Measurements from ENCODE around the gene ELF4.

Gene ELF4

DNA sequence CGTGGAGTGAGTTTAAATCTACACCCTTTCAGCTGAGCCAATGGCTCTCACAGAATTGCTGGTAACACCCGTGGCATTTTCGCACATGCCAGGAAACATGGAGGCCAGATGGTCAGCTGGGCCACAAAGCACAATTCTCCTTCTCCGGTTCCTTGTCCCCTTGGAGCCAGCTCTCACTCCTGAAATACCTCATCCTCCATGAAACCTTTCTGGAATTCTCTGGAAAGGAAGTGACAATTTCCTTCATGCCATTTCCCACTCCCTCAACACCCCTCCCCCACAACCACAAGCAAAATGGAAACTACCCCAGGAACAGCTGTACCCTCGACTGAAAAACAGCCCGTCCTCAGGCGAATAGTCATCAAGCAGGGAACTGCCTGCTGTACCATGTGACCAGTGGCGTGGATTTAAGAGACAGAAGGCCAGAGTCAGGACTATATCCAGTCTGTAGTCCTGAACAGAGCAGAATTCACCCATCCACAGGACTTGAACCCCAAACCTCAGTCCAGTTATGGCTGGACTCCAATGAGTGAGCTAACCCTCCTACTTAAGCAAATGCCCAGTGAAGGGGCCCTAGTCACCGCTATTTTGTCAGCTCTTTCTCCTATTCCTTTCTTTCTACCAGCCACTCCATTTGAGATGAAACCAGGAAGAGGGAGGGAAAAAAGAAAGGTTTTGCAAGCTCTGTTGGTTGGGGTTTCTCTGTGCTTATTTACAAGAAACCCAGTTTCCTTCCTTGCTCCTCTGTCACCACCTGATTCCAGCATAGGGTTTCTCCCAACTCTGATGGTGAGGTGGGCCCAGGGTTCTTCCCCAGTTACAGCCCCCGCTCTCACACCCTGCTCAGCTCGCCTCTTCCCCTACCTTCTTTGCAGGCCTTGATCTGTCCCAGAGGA, 24.5 kb downstream of the ELF4 start:
- no peak overlapping the region for H3K27ac ChIP-seq
- DNase-seq (ENCODE audit: low read depth, low spot score): no peak

- H3K27ac ChIP-seq: no peak overlapping the region
- no peak for DNase-seq (ENCODE audit: low read depth, low spot score)
Measured at GRCh38 chrX:130084631-130085237, 25.6 kb downstream of the ELF4 start.

DNA sequence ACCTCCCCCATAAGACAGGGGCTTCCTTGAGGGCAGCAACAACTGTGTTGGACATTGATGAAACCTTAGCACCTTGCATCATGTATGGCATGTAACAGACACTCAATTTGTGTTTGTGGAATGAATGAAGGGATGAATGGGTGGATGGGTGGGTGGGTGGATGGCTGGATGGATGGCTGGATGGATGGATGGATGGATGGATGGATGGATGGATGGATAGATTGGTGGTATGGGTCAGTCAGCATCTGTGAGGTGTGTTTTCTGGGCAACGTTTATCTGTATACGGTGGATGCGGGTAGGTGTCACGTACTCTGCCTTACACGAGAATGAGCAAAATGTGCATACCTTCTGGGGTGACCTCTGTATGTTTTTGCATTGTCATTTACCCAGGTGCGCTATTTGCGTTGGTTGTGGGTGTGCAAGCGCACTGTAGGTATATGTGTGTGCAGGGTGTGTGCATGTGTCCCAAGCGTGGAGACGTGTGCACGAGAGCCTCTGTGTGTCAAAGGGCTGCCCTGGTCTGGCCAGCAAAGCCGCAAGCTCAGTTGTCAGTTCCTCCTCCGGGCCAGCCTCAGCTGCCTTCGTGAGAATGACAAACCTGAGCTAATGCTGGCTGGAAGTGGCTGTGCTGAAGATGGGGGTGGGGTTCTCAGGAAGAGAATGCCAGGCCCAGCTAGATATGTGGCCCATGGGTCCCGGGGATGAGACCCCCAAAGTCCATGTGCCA, 26.5 kb downstream of the ELF4 start:
- H3K27ac ChIP-seq: no peak overlapping the region
- DNase-seq (ENCODE audit: low read depth, low spot score): no peak

GRCh38 chrX:130083107-130083490, 27.2 kb downstream of the ELF4 start:
- DNase-seq (ENCODE audit: low read depth, low spot score): no peak
- no peak overlapping the region for H3K27ac ChIP-seq

- H3K27ac ChIP-seq: no peak overlapping the region
- DNase-seq (ENCODE audit: low read depth, low spot score): no peak
Measured at GRCh38 chrX:130082244-130083106, 27.8 kb downstream of the ELF4 start.

DNA sequence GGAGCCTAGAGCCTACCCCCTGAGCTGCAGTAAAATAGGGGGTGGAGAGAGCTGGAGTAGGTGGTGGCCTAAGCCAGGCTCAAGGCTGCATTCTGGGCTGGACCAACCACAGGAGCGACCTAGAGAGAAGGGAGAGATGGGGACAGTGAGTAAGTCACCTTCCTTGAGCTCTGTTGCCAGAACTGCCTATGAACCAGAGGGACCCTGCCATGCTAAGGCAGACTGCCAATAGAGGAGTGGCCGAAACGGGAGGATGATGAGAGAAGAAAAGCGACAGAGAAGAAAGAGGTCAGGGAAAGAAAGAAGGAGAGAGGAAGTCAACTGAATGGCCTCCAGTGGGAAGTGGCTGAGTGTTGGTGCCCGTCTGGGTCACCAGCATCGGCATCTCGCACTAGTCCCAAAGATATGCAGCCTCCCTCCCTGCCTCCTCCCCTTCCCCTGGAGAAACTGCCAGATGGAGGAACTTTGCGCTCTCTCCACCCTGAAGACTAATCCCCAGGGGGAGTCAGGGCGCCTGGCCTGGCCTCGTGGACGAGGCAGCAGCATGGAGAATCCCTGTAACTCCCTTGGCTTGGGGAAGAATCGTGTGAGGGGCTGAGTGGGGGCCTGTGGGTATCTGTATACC, 28.8 kb downstream of the ELF4 start:
- H3K27ac ChIP-seq: no peak overlapping the region
- DNase-seq (ENCODE audit: low read depth, low spot score): no peak

GRCh38 chrX:130080791-130081367, 29.4 kb downstream of the ELF4 start:
- DNase-seq (ENCODE audit: low read depth, low spot score): no peak
- H3K27ac ChIP-seq: no peak overlapping the region

DNA sequence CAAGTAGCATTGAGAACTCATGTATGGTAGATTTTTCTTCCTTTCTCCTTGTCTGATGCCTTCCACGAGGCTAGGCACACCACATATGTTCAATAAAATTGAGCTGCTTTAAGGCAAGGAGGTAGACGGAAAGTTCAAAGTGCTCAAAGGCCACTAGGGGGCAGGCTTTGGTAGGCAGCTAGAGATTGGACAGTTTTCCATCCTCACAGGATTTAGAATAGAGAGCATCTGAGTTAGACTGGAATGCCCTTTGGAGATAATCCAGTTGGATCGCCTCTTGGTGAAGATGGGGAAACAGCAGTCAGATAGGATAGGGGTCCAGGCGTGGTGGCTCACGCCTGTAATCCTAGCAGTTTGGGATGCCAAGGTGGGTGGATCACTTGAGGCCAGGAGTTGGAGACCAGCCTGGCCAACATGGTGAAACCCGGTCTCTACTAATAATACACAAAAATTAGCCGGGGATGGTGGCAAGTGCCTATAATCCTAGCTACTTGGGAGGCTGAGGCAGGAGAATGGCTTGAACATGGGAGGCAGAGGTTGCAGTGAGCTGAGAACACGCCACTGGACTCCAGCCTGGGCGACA, 30.4 kb downstream of the ELF4 start:
- no peak overlapping the region for H3K27ac ChIP-seq
- DNase-seq (ENCODE audit: low read depth, low spot score): no peak

- no peak overlapping the region for H3K27ac ChIP-seq
- no peak for DNase-seq (ENCODE audit: low read depth, low spot score)
Measured at GRCh38 chrX:130075777-130076176, 34.5 kb downstream of the ELF4 start.

- DNase-seq (ENCODE audit: low read depth, low spot score): no peak
- no peak overlapping the region for H3K27ac ChIP-seq
Measured at GRCh38 chrX:130072345-130072740, 38.0 kb downstream of the ELF4 start.

- no peak overlapping the region for H3K27ac ChIP-seq
Measured at GRCh38 chrX:130071611-130072344, 38.5 kb downstream of the ELF4 start.

DNA sequence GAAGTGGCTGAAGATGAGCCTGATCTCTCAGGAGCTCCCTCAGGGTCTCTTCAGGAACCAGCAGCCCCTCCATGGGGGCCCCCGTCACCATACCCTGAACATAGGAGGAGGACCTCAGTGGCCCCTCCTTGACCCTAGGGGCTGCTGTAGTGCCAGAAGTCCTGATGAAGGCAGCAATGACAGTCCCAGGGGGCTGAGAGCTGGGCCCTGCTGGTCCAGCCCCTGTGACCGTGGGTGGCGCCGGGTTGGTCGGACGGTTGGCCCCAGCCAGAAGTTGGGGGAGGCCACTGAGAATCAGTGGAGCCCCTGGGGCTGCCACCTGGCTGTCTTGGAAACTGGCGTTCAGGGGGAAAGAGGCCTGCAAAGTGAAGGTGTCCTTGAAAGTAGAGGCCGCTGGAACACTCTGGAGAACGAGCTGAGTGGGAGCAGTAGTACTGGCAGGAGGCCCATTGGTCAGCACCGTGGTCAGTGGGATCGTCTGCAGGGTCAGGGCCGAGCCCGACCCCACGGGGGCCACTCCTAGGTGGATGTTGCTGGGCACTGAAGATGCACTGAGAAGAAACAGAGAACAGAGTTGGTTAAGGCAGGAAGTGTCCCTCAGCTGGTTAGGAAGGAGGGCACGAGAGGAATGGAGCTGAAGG, 43.2 kb downstream of the ELF4 start:
- DNase-seq (ENCODE audit: low read depth, low spot score): no peak
- H3K27ac ChIP-seq: no peak overlapping the region

More at GRCh38 chrX:130071611-130072344, 38.5 kb downstream of the ELF4 start:
- DNase-seq (ENCODE audit: low read depth, low spot score): no peak

DNA sequence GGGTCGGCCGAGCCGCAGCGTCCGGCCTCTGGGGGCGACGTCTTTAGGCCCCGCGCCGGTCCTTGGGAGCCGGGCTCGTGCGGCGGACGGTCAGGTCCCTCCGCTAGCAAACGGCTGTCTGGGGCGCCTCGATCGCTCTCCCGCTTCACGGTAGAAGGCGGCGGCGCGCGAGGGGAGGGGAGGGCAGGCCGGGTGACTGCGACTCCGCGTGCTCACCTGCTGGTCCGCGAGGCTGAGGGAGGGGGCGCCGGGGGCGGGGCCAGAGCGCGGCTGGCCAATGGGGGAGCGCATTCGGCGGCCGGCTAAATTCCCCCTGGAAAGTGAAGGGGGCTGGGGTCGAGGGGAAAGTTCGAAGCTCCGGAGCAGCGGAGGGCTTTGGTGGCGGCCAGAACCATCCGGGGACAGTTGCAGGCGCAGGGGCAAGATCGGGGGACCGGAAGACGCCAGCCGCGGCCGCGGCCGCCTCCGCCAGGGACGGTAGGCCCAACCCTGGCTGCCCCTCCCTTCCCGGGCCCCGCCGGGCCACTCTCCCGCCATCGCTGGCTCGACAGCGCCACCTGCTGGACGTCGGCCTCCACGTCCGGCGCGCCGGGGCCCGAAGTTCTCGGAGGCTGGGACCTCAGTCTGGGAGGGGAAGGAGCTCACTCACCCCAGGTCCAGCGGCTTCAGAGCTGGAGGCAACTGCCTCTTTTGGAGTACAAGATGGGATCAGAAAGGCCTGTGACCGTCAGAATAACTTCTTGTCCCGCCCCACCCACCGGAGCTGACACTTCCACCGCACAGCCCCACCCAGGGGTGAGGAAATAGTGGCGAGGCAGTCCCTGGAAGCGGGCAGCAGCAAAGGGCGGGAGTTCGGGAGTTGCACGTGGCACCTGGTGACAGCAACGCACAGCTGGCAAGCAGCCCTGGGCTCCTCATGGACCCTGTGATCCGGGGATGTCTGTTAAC, 49.9 kb downstream of the ELF4 start:
- no peak for DNase-seq (ENCODE audit: low read depth, low spot score)
- peak overlapping the region; percentile 29 for H3K27ac ChIP-seq

DNA sequence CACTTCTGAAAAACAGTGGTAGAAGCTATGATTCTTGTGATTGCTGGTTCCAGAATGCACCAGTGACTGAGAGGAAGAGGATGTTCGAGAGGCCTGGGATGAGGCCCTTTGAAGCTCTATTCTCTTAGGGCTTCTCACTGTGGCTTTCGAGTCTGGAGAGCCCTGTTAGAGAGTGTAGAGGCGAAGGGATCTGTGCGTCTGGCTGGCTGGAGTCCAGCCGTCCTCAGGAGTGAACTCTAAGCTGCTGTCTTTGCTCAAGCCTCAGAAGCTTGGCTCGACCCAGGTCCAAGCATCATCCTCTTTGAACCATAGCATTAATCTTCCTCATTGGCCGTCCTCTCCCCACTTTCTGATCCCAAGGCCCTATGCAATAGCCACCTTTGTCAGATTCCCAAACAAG, 51.6 kb downstream of the ELF4 start:
- no peak for DNase-seq (ENCODE audit: low read depth, low spot score)
- H3K27ac ChIP-seq: no peak overlapping the region

DNA sequence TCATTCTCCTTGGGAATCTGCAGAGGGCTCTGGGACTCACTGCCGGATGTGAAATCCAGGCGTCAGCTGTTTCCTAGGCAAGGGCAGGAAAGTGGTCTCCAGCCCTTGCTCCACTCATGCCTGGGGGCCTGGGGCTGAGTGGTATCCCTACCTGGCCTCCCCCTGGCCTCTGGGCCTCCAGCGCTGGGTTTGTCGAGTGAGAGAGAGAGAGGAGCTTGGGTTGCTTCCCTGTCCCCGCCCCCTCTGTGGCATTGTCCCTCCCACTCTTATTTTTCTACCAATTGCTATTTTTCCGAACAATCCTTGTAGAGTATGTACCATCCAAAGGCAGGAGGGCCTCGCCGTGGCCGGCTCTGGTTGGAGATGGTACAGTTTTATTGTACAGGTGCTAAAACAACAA, 53.1 kb downstream of the ELF4 start:
- no peak for DNase-seq (ENCODE audit: low read depth, low spot score)
- no peak overlapping the region for H3K27ac ChIP-seq

DNA sequence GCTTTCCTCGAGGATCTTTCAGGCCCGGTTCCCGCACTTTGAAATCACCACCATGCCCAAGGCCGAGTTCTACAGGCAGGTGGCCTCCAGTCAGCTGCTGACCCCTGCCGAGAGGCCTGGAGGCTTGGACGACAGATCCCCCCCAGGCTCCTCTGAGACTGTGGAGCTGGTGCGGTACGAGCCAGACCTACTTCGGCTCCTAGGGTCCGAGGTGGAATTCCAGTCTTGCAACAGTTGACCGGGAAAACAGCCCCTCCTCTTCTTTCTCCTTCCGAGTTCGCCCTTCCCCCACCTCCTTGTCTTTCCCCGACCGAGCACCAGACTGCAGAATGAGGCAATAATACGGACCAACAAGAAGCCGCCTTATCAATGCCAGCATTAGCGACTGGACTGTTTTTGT, 54.4 kb downstream of the ELF4 start:
- no peak for DNase-seq (ENCODE audit: low read depth, low spot score)
- H3K27ac ChIP-seq: no peak overlapping the region

DNA sequence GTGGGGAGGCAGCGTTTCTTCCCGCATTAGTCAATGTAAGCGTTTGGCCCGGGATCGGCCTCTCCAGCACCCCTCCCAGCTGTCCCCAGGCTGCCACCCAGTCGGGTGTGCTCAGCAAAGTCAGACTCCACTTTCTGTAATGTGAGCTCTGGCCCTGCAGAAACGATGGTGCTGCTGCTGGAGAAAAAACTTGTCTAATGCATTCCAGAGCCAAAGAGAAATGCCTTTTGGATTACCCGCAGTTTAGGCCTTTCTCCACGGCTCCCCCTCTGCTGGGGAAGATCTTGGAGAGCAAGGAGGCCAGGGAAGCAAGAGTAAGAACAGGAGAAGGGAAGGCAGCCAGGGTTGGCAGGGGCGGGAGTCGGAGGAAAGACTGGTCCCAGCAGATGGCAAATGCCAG, 55.2 kb downstream of the ELF4 start:
- no peak overlapping the region for H3K27ac ChIP-seq

More for the DNA sequence above, 55.2 kb downstream of the ELF4 start:
- no peak for DNase-seq (ENCODE audit: low read depth, low spot score)
